Peyer's patch (tissue), 4 donors: Measurements from ENCODE around the gene C1QTNF9.

Experiments
- POLR2A ChIP-seq, 2 donors: fragments of 450-650 bp; IDR thresholded peaks; one replicate each; pipeline ENCODE4 v1.5.1; 2017; ENCODE audit warnings: antibody characterized with exemption in 2 of 2, mild to moderate bottlenecking in 2 of 2, moderate library complexity in 2 of 2
- TF ChIP-seq, protein P1 (sequence below), 6 experiments: fragments of 450-650 bp in 4 of 6; fragments of 200-600 bp in 2 of 6; sonication (generic) in 1 of 6; IDR thresholded peaks; one replicate each; pipeline ENCODE4 v1.5.1; 2017 to 2019; ENCODE audit warnings: antibody characterized with exemption in 6 of 6, mild to moderate bottlenecking in 3 of 6, moderate library complexity in 1 of 6

GRCh38 chr13:24290280-24290932, 19.0 kb upstream of the C1QTNF9 start:
- no peak for TF ChIP-seq POLR2A (IDR thresholded peaks at IDR 0.05)
- TF ChIP-seq, protein P1, sequence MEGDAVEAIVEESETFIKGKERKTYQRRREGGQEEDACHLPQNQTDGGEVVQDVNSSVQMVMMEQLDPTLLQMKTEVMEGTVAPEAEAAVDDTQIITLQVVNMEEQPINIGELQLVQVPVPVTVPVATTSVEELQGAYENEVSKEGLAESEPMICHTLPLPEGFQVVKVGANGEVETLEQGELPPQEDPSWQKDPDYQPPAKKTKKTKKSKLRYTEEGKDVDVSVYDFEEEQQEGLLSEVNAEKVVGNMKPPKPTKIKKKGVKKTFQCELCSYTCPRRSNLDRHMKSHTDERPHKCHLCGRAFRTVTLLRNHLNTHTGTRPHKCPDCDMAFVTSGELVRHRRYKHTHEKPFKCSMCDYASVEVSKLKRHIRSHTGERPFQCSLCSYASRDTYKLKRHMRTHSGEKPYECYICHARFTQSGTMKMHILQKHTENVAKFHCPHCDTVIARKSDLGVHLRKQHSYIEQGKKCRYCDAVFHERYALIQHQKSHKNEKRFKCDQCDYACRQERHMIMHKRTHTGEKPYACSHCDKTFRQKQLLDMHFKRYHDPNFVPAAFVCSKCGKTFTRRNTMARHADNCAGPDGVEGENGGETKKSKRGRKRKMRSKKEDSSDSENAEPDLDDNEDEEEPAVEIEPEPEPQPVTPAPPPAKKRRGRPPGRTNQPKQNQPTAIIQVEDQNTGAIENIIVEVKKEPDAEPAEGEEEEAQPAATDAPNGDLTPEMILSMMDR (IDR thresholded peaks at IDR 0.05), result no peak
